HG02610 (cell line): ENCODE data around the gene NFXL1.
A peak's percentile ranks its signal among the peaks of the same experiment; 100 is the strongest.
"Not testable (repeated sequence)": the region's sequence is repeated elsewhere in the genome, so short reads cannot be mapped to it uniquely, and the experiment has no call there.

Experiments
- ATAC-seq: cut with Tn5 transposase; IDR thresholded peaks from one replicate; pipeline ENCODE4 v1.9.1; 2021; ENCODE audit warnings: mild to moderate bottlenecking, moderate library complexity; ENCODE audit not compliant: unreplicated experiment

The NFXL1 gene

GRCh38 chr4:47914220-47914925 lies at the start of gene NFXL1:
Gene NFXL1 (minus strand): TSS chr4:47914583. CDS start chr4:47914203, 380 bp downstream.
- ATAC-seq: peak; percentile 97

DNA sequence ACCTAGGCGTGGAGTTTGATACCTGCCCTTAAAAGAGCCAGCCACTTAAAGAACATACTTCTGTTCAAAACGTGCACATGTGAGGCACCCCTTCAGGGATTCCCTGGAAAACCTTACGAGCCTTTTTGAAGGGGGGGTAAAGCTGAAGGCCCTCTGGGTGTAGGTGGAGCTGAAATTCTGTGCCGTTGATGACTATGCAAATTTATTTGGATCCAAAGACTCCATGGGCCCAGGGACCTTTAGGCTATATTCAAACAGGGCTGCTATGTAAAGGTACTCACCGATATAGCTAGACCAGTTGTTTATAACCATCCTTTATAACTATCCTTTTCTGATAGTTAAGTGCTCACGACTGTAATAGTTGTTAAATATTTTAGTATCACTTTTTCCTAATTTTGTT lies 40.3 kb upstream of the NFXL1 start:
- ATAC-seq: no peak

GRCh38 chr4:47954245-47954644 lies 39.9 kb upstream of the NFXL1 start:
- no peak for ATAC-seq

DNA sequence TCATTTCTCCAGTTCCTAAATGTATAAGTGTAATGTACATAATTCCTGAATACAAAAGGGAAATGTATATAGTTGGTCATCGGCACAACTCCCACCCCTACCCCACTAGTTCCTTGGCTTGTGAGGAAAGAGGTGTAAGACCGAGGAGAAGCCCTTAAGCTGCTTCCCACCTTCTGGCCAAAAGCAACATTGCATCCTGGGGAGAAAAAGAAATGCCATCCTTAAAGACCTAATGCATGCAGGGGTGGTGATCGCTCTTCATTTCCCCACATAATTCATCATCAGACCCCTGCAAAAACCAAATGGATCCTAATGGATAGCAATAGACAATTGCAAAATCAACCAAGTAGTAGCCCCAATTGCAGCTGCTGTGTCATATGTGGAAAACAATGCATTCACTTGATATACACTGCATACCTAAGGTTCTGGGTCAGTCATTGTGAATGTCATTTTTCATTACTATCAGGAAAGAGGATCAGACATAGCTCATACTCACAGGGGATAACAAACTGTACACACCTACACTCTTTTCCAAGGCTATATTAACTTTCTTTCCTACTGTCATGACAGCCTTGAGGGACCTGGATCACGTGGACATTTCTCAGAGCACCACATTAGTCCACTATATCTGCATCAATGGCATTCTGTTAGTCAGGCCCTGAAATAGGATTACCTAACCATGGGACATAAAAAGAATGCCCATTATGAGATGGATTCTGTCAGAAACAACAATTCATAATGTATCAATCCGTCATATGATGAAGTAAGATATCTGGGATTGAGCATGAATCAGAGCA lies 31.7 kb upstream of the NFXL1 start:
- no peak for ATAC-seq

DNA sequence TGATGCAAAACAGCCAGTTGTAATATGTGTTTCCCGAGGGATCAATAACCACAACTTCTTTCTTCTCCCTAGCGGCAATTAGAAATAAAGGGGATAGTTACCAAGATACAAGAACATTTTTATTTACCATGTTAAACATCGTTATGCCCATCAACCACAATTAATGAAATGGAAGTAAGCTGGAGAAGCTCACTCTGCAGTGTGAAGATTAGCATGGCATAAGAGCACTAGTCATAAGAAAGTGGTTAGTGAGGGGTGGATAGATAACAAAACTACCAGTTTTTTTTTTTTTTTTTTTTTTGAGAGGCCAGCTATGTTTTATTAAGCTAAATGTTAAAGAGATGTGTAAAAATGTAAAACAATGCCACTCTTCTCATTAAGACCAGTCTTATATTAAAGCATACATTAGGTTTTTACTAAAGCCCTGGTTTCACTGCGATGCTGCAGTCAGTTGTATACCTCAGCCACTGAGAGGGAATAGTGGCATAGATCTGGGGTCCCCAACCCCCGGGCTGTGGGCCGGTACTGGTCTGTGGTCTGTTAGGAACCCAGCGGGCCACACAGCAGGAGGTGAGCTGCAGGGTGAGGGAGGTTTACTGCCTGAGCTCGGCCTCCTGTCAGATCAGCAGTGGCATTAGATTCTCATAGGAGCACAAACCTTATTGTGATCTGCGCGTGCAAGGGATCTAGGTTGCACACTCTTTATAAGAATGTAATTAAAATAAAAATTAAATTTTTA lies 27.9 kb upstream of the NFXL1 start:
- no peak for ATAC-seq

DNA sequence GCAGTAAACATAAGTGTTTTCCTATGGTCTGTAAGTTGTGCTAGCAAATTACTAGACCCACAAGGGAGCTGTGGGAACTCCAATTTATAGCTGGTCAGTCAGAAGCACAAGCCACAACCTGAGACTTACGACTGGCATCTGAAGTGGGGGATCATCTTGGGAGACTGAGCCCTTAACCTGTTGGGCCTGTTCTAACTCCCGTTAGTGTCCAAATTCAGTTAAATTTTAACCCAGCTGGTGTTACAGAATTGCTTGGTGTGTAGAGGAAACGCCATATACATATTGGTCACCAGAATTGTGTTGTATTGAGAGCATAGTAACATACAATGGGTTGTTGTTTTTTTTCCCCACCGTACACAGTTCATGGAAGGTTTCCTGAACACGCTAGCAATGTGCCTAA lies 25.1 kb upstream of the NFXL1 start:
- ATAC-seq: no peak

DNA sequence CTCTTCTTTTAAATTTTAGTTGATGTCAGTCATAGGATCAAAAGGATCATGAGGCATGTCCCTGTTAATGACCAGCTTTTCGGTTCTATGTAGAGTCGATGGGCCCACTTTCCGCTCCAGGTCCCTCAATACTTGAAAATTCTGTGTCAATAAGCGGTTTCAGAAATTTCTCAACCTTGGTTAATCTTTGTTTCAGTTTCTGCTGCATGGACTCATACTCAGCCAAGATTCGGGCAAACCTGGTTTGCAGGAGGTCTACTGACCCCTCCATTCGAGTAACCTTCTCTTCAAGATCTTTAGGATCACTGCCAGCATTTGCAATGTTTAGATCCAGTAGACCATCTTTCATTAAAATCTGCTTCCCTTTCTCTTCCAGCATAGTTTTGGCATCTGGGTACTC lies 22.0 kb upstream of the NFXL1 start:
- no peak for ATAC-seq

GRCh38 chr4:47933840-47934239 lies 19.5 kb upstream of the NFXL1 start:
- ATAC-seq: no peak

DNA sequence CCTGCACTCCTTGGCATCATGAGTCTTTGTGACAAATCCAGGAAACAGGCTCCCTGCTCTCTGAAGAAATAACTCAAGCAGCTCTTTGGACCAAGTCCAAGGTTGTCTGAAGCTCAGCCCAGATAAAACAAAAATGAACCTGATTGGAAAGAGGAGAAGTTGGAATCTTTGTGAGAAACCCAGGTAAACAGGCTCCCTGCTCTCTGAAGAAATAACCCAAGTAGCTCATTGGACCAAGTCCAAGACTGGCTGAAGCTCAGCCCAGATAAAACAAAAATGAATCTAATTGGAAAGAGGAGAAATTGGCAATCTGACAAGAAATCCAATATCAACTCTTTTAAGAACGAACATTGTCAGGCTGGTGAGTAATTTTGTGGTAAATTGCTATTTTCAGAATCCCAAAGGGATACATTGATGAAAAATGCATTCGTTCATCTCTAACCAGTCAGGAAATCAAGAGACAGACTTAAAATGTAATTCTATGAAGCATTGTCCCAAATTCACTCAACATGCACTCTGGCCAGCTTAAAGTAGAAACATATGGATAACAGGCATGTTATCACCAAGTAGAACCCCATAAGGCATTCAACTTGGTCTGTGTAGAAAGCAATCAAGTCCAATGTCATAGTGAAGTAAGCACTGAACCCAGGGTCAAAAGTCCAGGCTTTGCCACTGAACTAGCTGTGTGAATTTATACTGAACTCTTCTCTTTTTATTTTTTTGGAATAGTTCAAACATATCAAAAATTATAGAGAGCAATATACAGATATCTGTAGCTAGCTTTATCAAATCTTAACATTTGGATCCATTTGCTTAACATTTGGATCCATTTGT lies 16.8 kb upstream of the NFXL1 start:
- no peak for ATAC-seq

DNA sequence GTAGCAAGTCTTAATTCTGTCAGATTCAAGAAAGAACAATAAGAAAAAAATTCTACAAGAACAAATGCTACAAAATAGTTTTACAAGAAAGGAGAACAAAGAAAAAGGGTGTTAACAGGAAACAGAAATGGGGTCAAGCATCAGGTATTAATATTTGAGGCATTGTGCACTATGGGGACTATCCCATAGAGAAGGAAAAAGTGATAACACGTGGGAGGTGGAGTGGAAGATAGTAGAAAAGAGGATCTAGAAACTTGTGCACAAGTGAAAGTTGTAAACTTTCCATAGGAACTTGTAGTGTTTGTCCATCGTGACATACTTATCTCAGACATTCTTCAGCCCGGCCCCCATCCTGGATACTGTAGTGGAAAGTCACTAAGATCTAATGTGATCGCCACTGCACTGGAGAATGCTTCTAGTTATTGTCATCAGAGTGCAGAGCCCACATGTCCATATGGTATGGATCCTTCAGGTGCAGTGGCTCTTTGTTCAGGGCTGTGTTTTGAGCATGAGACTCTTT lies 15.4 kb upstream of the NFXL1 start:
- ATAC-seq: no peak

DNA sequence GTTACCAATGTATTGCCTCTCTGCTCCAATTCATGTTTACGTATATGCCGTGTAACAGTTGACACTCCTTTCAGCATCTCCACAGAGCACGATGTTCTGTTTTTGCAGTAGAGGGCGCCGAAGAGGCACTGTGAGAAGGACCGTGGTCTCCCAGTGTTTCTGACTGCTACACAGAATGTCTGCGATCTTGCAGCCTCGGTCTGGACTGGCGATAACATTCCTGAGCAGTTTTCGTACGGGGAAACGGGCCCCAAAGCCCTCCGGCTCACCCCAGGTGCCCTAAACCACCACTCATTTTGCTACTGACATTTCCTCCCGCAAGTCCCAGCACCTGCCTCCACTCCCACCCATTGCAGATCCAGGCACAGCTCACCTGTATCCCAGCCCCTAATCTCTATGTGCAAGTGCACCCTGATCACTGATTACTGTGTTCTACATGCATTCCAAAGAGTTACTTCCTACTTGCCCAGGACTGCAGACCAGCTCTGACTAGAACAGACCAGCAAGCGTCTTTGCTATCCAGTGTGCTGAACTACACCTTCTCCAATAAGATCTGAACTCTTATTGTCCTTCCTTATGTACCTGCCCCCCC lies 12.4 kb upstream of the NFXL1 start:
- peak; percentile 83 for ATAC-seq

- ATAC-seq: not testable (repeated sequence)
Observed at GRCh38 chr4:47923261-47923608, 8.9 kb upstream of the NFXL1 start.

DNA sequence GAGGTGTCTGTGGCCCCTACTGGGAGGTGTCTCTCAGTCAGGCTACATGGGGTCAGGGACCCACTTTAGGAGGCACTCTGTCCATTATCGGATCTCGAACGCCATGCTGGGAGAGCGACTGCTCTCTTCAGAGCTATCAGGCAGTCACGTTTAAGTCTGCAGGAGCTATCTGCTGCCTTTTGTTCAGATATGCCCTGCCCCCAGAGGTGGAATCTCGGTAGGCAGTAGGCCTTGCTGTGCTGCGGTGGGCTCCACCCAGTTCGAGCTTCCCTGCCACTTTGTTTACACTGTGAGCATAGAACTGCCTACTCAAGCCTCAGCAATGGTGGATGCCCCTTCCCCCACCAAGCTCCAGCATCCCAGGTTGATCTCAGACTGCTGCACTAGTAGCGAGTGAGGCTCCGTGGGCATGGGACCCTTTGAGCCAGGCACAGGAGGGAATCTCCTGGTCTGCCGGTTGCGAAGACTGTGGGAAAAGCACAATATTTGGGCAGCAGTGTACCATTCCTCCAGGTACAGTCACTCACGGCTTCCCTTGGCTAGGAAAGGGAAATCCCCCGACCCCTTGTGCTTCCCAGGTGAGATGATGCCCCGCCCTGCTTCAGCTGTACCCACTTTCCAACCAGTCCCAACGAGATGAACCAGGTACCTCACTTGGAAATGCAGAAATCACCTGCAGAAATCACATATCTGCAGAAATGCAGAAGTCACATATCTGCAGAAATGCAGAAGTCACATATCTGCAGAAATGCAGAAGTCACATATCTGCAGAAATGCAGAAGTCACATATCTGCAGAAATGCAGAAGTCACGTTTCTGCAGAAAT lies 8.3 kb upstream of the NFXL1 start:
- not testable (repeated sequence) for ATAC-seq

DNA sequence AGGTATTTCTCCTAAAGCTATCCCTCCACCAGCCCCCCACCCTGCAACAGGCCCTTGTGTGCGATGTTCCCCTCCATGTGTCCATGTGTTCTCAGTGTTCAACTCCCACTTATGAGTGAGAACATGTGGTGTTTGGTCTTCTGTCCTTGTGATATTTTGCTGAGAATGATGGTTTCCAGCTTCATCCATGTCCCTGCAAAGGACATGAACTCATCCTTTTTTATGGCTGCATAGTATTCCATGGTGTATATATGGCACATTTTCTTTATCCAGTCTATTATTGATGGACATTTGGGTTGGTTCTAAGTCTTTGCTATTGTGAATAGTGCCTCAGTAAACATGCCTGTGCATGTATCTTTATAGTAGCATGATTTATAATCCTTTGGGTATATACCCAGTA lies 2.8 kb upstream of the NFXL1 start:
- ATAC-seq: not testable (repeated sequence)

- no peak for ATAC-seq
Observed at GRCh38 chr4:47915378-47915777, 995 bp upstream of the NFXL1 start.

GRCh38 chr4:47914926-47915237 lies 499 bp upstream of the NFXL1 start:
- peak; percentile 20 for ATAC-seq

DNA sequence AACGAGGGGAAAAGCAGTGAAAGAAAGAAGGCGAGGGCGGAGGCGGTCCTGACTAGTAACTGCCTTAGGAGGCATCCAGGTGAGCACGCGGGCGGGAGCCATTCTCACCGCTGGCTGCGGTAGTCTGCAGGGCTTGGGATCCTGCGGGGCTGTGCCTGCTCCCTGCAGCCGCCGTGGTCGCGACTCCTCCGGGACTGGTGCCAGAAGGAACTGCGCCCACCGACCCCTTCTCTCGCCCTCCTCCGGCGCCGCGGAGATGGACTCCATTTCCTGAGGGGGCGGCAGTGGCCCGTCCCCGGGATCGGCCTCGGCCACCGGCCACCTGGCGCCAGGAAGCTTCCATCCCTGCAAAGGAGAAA lies 543 bp downstream of the NFXL1 start:
- peak; percentile 17 for ATAC-seq

DNA sequence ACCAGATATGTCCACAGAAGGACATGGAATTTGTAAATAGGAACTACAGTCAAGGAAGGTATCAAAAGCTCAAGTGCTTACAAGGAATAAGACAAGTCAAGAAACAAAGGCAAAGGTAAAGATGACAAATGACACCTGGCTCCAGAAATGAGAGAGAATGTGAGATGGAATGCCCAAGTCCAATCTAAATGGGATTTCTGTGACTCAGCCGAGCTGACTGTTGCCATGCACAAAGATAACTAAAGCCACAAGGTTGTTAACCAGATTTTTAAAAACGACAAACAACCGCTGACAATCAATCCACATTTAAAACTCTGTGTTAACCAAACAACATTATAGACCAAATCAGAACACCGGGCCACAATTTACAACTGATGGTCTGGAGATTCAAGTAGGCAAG lies 1.1 kb downstream of the NFXL1 start:
- ATAC-seq: no peak

GRCh38 chr4:47907089-47907646 lies 7.2 kb downstream of the NFXL1 start:
- ATAC-seq: no peak
